ENCODE results near the gene AGXT2. TPM values are rescaled to one million over a fixed set of nuclear protein-coding genes. Genes with fewer than 3 reads are reported as not detected.

The AGXT2 gene
- total RNA-seq, 1 experiment from 2014 or later = not detected

- no peak for TF ChIP-seq ARID4B (CRISPR knock-in tag; IDR thresholded peaks at IDR 0.05; ENCODE audit: borderline replicate concordance)
- no peak for TF ChIP-seq MAX (CRISPR knock-in tag; IDR thresholded peaks at IDR 0.05)
- TF ChIP-seq ESRRA (CRISPR knock-in tag; IDR thresholded peaks at IDR 0.05; ENCODE audit: borderline replicate concordance) = no peak
- TF ChIP-seq SOX15 (CRISPR knock-in tag; IDR thresholded peaks at IDR 0.05) = no peak
- TF ChIP-seq FOXP1 (CRISPR knock-in tag; IDR thresholded peaks at IDR 0.05; ENCODE audit: borderline replicate concordance) = no peak
- TF ChIP-seq GTF2I (CRISPR knock-in tag; conservative IDR thresholded peaks at IDR 0.05) = no peak
- no peak for TF ChIP-seq STAT6 (CRISPR knock-in tag; conservative IDR thresholded peaks at IDR 0.05; ENCODE audit: low read depth)
- TF ChIP-seq ZNF232 (CRISPR knock-in tag; IDR thresholded peaks at IDR 0.05) = no peak
These were observed 38.1 kb downstream of the AGXT2 start (continued) for GRCh38 chr5:35009657-35010056.

GRCh38 chr5:35009019-35009418, 38.7 kb downstream of the AGXT2 start:
- no peak for DNase-seq (ENCODE audit: low spot score)
- TF ChIP-seq ELF4 (CRISPR knock-in tag; IDR thresholded peaks at IDR 0.05; ENCODE audit: low read depth) (no peak), GABPB1 (CRISPR knock-in tag; IDR thresholded peaks at IDR 0.05) (no peak), ZNF532 (CRISPR knock-in tag; IDR thresholded peaks at IDR 0.05; ENCODE audit: borderline replicate concordance) (no peak), E2F4 (CRISPR knock-in tag; IDR thresholded peaks at IDR 0.05; ENCODE audit: borderline replicate concordance, low read depth) (no peak), ZNF263 (CRISPR knock-in tag; IDR thresholded peaks at IDR 0.05; ENCODE audit: low read depth) (no peak), ZBTB43 (CRISPR knock-in tag; IDR thresholded peaks at IDR 0.05) (no peak), MLX (CRISPR knock-in tag; IDR thresholded peaks at IDR 0.05) (no peak), CTCF (IDR thresholded peaks at IDR 0.05) (no peak), ZBTB21 (CRISPR knock-in tag; IDR thresholded peaks at IDR 0.05; ENCODE audit: borderline replicate concordance) (no peak), SMAD4 (CRISPR knock-in tag; IDR thresholded peaks at IDR 0.05) (no peak), CDX4 (CRISPR knock-in tag; IDR thresholded peaks at IDR 0.05; ENCODE audit: borderline replicate concordance) (no peak)

More at GRCh38 chr5:35009019-35009418, 38.7 kb downstream of the AGXT2 start:
- H3K9me3 Mint-ChIP-seq = peaks cover 9% of the 10 kb centered on the region
- CTCF ChIA-PET = no interaction called here
- no peaks in the 10 kb centered on the region for H3K36me3 Mint-ChIP-seq
- no peak for ATAC-seq
- POLR2A ChIA-PET = no interaction called here
- H3K4me1 Mint-ChIP-seq = peaks cover 9% of the 10 kb centered on the region
- no peaks in the 10 kb centered on the region; the same call in 1 of the 2 replicates for H3K27me3 Mint-ChIP-seq (ENCODE audit: low read depth)
- H3K27ac Mint-ChIP-seq = no peak overlapping the region
- H3K4me3 Mint-ChIP-seq = no peak overlapping the region

All from WTC11 (cell line).